Ovary (tissue), 9 donors: ENCODE results near the gene OVOL1. TPM values are rescaled to one million over a fixed set of nuclear protein-coding genes. Genes with fewer than 3 reads are reported as not detected.

Experiments
- DNase-seq, 5 donors: peaks; one replicate each; pipeline ENCODE4 v3.0.0-alpha.2; 2019 to 2020
- H3K27ac ChIP-seq, 2 donors: fragments of 200-600 bp; one replicate each; pipeline versions ENCODE4 v1.5.1 to v1.8.0; 2019 to 2022
- H3K27me3 ChIP-seq: fragments of 200-600 bp; one replicate; pipeline ENCODE4 v1.8.0; 2022
- H3K36me3 ChIP-seq: fragments of 200-600 bp; sonication (generic); one replicate; pipeline ENCODE4 v1.5.1; 2019
- H3K4me1 ChIP-seq: one replicate; pipeline ENCODE4 v1.8.1; 2013; ENCODE audit warnings: mild to moderate bottlenecking, moderate library complexity; ENCODE audit not compliant: insufficient read depth
- H3K4me3 ChIP-seq: fragments of 200-600 bp; sonication (generic); one replicate; pipeline ENCODE4 v1.5.1; 2017
- H3K9me3 ChIP-seq, 2 donors: fragments of 200-600 bp in 1 of 2; sonication (generic) in 1 of 2; one replicate each; pipeline versions ENCODE4 v1.5.1 to v1.8.1; 2013 to 2019; ENCODE audit warnings: mild to moderate bottlenecking in 1 of 2, moderate library complexity in 1 of 2
- EP300 ChIP-seq: sonication (generic); formaldehyde crosslinking; IDR thresholded peaks from one replicate; pipeline ENCODE4 v1.6.1; 2017; ENCODE audit warnings: antibody characterized with exemption
- POLR2A ChIP-seq: fragments of 450-650 bp; IDR thresholded peaks from one replicate; pipeline ENCODE4 v1.6.1; 2017; ENCODE audit warnings: antibody characterized with exemption, mild to moderate bottlenecking, moderate library complexity
- WGBS, 3 donors: extraction: QIAGEN DNeasy Blood & Tissue Kit in 1 of 3; methylation state at CpG; one replicate each; pipeline versions ENCODE4 v1.1.5 to v1.1.7; 2013 to 2017; 5-methylcytosine and 5-hydroxymethylcytosine counted together
- intact Hi-C, 4 donors: fragments of 100-400 bp; cut with DNase I; formaldehyde crosslinking; loops; one replicate each; pipeline versions ENCODE4 v1.11.0 to v1.15.1; 2022 to 2023
- polyA plus RNA-seq, 2 donors: library from polyadenylated mRNA; stranded (reverse); fragments of 200-250 nt in 1 of 2; fragments of 350-450 nt in 1 of 2; fragmentation: Illumina TruSeq in 1 of 2; extraction: RNeasy Lipid Tissue Mini Kit (QIAGEN cat#74804) in 1 of 2; gene quantifications; one replicate each; pipeline ENCODE4 v1.2.3, GENCODE V29; 2013 to 2014
- total RNA-seq, 7 donors: library from RNA; depleted of rRNA in 2 of 7; stranded (reverse); fragments of >200 nt in 2 of 7; fragmentation: NEBNext Ultra II Directional in 3 of 7; extraction: Animal tissue kit (Norgen Biotek cat#: 25700) in 3 of 7; gene quantifications; one replicate each; pipeline versions ENCODE4 v1.1.0 to v1.2.4, GENCODE V29; 2016 to 2023
- TF ChIP-seq, protein P1 (sequence below), 3 donors: fragments of 450-650 bp in 2 of 3; fragments of 200-600 bp in 1 of 3; IDR thresholded peaks; one replicate each; pipeline versions ENCODE4 v1.5.1 to v1.8.0; 2016 to 2022; ENCODE audit warnings: antibody characterized with exemption in 3 of 3, mild to moderate bottlenecking in 1 of 3
- donor health status: DM: no; HTN: no; CAD: no; lungs with moderate emphysema.
- donor health status: DM: no; HTN: no; CAD: no.
- donor health status: Bipolar disorder and iron deficiency.
- donor health status: DM: yes; HTN: yes; CAD: no.
- donor health status: DM: no; HTN: no; CAD: no.
- donor health status: DM: yes; HTN: yes; CAD: no.

Gene OVOL1
- total and polyA plus RNA-seq, 9 donors, result 0.24 to 3.6 (median 0.31) TPM; not detected in 6

DNA sequence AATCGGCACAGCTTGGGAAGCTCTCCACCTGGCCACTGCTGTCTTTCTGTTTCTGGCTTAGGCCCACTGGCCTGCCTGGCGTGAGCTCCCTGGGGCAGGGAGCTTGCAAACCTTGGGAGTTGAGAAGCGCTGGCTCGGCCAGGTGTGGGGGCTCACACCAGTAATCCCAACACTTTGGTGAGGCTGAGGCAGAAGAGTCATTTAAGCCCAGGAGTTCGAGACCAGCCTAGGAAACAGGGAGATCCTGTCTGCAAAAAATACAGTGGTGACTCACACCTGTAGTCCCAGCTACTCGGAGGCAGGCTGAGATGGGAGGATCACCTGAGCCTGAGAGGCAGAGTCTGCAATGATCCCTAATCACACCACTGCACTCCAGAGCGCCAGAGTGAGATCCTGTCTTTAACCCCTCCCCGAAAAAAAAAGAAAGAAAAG is 10.1 kb upstream of the OVOL1 start:
- WGBS, 3 donors, result 84 to 94% (median 84%) methylated on average over 8 of the region's 8 CpGs
- DNase-seq, result no peak
- TF ChIP-seq POLR2A (no peak), EP300 (no peak)
- TF ChIP-seq, protein P1, sequence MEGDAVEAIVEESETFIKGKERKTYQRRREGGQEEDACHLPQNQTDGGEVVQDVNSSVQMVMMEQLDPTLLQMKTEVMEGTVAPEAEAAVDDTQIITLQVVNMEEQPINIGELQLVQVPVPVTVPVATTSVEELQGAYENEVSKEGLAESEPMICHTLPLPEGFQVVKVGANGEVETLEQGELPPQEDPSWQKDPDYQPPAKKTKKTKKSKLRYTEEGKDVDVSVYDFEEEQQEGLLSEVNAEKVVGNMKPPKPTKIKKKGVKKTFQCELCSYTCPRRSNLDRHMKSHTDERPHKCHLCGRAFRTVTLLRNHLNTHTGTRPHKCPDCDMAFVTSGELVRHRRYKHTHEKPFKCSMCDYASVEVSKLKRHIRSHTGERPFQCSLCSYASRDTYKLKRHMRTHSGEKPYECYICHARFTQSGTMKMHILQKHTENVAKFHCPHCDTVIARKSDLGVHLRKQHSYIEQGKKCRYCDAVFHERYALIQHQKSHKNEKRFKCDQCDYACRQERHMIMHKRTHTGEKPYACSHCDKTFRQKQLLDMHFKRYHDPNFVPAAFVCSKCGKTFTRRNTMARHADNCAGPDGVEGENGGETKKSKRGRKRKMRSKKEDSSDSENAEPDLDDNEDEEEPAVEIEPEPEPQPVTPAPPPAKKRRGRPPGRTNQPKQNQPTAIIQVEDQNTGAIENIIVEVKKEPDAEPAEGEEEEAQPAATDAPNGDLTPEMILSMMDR (IDR thresholded peaks at IDR 0.05), result no peak
- intact Hi-C loops, result loop anchor here in 1 of 4 donors (5.0 kb wide), 1 partner anchor 36 kb away; no protein-coding TSS in a partner anchor
- Histone ChIP-seq H3K36me3 (no peaks in the 10 kb centered on the region), H3K9me3 (no peaks in the 10 kb centered on the region), H3K27ac (no peak overlapping the region), H3K4me1 (peaks cover 9% of the 10 kb centered on the region), H3K4me3 (no peak overlapping the region), H3K27me3 (no peaks in the 10 kb centered on the region)

DNA sequence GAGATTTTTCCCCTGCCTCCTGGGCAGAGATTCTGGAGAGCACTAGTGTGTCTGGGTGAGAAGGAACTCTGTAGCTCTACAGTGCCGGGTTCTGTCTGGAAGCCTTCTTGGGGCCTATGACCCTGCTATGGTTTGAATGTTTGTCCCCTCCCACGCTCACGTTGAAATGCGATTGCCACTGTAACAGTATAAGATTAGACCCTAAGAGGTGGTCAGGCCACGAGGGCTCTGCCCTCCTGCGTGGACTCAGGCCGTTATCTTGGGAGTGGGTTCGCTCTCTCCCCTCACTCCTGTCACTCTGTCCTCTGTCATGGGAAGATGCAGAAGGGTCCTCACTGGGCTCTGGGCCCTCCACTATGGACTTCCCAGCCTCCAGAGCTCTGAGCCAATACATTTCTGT is 9.6 kb upstream of the OVOL1 start:
- intact Hi-C loops, result loop anchor here in 1 of 4 donors (5.0 kb wide), 1 partner anchor 35 kb away; no protein-coding TSS in a partner anchor
- Histone ChIP-seq H3K36me3 (no peaks in the 10 kb centered on the region), H3K9me3 (no peaks in the 10 kb centered on the region), H3K4me3 (no peak overlapping the region), H3K27ac (no peak overlapping the region), H3K27me3 (no peaks in the 10 kb centered on the region), H3K4me1 (peaks cover 9% of the 10 kb centered on the region)
- 69 to 72% (median 70%) methylated on average over 8 of the region's 8 CpGs for WGBS, 3 donors
- TF ChIP-seq, protein P1 (IDR thresholded peaks at IDR 0.05), result no peak
- TF ChIP-seq POLR2A (no peak), EP300 (no peak)
- no peak for DNase-seq

DNA sequence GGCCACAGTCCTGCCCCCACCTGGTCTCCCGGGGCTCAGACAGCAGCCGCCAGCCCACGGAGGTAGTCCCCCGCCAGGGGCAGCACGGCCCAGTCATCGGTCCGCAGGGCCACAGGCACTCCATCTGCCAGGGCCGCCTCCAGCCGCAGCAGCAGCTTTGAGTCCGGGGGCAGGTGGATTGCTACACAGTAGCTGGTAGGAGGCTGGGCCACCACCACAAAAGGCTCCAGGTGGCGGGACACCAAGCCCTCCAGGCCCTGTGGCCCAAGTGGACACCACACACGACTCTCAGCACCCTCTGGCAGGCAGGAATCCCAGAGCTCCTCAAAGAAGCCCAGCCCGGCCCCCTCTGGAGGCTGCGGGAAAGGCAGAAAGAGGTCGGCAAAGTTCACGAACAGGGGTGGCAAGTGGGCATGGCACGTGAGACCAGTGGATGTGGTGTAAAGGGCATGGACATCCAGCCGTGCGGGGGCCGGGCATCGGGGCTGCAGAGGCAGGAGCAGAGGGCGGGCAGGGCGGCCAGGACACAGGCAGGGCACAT is 9.0 kb upstream of the OVOL1 start:
- intact Hi-C loops, result loop anchor here in 1 of 4 donors (5.0 kb wide), 1 partner anchor 34 kb away; no protein-coding TSS in a partner anchor
- H3K4me3 ChIP-seq, result no peak overlapping the region
- TF ChIP-seq POLR2A (no peak), EP300 (no peak)
- TF ChIP-seq, protein P1 (IDR thresholded peaks at IDR 0.05), result no peak
- no peaks in the 10 kb centered on the region for H3K9me3 ChIP-seq
- 88 to 90% (median 89%) methylated on average over 23 of the region's 23 CpGs for WGBS, 3 donors
- H3K36me3 ChIP-seq, result no peaks in the 10 kb centered on the region
- no peak for DNase-seq
- no peaks in the 10 kb centered on the region for H3K27me3 ChIP-seq
- H3K4me1 ChIP-seq, result peaks cover 9% of the 10 kb centered on the region
- no peak overlapping the region for H3K27ac ChIP-seq

DNA sequence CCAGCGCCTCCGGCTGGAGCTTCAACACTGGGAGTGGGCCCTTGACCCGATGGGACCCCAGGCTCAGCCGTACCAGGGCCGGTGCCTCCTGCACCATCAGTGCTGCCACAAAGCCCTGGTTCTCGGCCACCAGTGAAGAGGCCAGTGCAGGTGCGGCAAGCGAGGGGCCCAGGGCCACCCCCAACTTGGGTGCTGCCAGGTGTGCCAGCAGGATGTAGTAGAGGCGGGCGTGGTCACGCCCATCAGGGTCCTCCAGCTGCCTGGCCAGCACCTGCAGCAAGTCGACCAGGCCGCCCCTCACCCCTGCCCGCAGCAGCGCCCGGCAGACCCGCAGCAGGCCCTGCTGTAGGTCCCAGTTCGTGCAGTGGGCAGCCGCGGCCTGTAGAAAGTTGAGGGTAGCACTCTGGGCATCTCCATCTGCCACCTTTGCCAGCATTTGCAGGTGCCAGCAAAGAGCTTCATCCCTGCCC is 8.4 kb upstream of the OVOL1 start:
- no peak for DNase-seq
- no peak for TF ChIP-seq POLR2A
- no peaks in the 10 kb centered on the region for H3K9me3 ChIP-seq
- H3K27ac ChIP-seq, result no peak overlapping the region
- H3K4me3 ChIP-seq, result no peak overlapping the region
- WGBS, 3 donors, result 92 to 95% (median 94%) methylated on average over 13 to 20 of the region's 20 CpGs
- H3K36me3 ChIP-seq, result no peaks in the 10 kb centered on the region
- peaks cover 9% of the 10 kb centered on the region for H3K4me1 ChIP-seq
- intact Hi-C loops, result loop anchor here in 1 of 4 donors (5.0 kb wide), 1 partner anchor 34 kb away; no protein-coding TSS in a partner anchor
- no peaks in the 10 kb centered on the region for H3K27me3 ChIP-seq
